HG03457 (cell line): Measurements from ENCODE around the gene DUSP14.
"Not testable (repeated sequence)": the region's sequence is repeated elsewhere in the genome, so short reads cannot be mapped to it uniquely, and the experiment has no call there.

Experiments used
- ATAC-seq: cut with Tn5 transposase; IDR thresholded peaks from one replicate; pipeline ENCODE4 v1.9.1; 2021; ENCODE audit warnings: moderate number of reproducible peaks; ENCODE audit not compliant: unreplicated experiment

DUSP14 gene

GRCh38 chr17:37483311-37484039, 6.2 kb upstream of the DUSP14 start:
- no peak for ATAC-seq

- no peak for ATAC-seq
These were observed 3.6 kb upstream of the DUSP14 start for GRCh38 chr17:37485938-37486570.

- no peak for ATAC-seq
These were observed 1.6 kb upstream of the DUSP14 start for GRCh38 chr17:37488009-37488604.

- ATAC-seq, result no peak
These were observed 989 bp upstream of the DUSP14 start for GRCh38 chr17:37488607-37489196.

GRCh38 chr17:37490022-37490587, 414 bp downstream of the DUSP14 start:
- ATAC-seq, result peak; percentile 33

- no peak for ATAC-seq
These were observed 1.2 kb downstream of the DUSP14 start for GRCh38 chr17:37490638-37491614.

- ATAC-seq, result no peak
These were observed 2.5 kb downstream of the DUSP14 start for GRCh38 chr17:37492167-37492566.

- ATAC-seq, result no peak
These were observed 3.7 kb downstream of the DUSP14 start for GRCh38 chr17:37493249-37494027.

GRCh38 chr17:37494401-37494831, 4.7 kb downstream of the DUSP14 start:
- ATAC-seq, result no peak

GRCh38 chr17:37494971-37495370, 5.3 kb downstream of the DUSP14 start:
- ATAC-seq, result no peak

GRCh38 chr17:37500378-37500777, 10.7 kb downstream of the DUSP14 start:
- no peak for ATAC-seq

- ATAC-seq, result no peak
These were observed 12.6 kb downstream of the DUSP14 start for GRCh38 chr17:37502009-37502936.

- ATAC-seq, result no peak
These were observed 13.5 kb downstream of the DUSP14 start for GRCh38 chr17:37503148-37503547.

GRCh38 chr17:37505333-37505732, 15.6 kb downstream of the DUSP14 start:
- no peak for ATAC-seq

- ATAC-seq, result no peak
These were observed 17.0 kb downstream of the DUSP14 start for GRCh38 chr17:37506678-37507077.

- no peak for ATAC-seq
These were observed 17.4 kb downstream of the DUSP14 start for GRCh38 chr17:37507111-37507510.

- no peak for ATAC-seq
These were observed 20.4 kb downstream of the DUSP14 start for GRCh38 chr17:37510056-37510455.

- not testable (repeated sequence) for ATAC-seq
These were observed 22.0 kb downstream of the DUSP14 start for GRCh38 chr17:37511642-37512041.
